HG03139 (cell line): Measurements from ENCODE around the gene ATP8A1.
A peak's percentile ranks its signal among the peaks of the same experiment; 100 is the strongest.

Experiments used
- ATAC-seq: cut with Tn5 transposase; IDR thresholded peaks from one replicate; pipeline ENCODE4 v1.9.1; 2021; ENCODE audit not compliant: unreplicated experiment

Gene ATP8A1

GRCh38 chr4:42627885-42628646, 28.8 kb downstream of the ATP8A1 start:
- ATAC-seq = peak; percentile 91

GRCh38 chr4:42626629-42627146, 30.2 kb downstream of the ATP8A1 start:
- no peak for ATAC-seq

- ATAC-seq = no peak
These were observed 31.6 kb downstream of the ATP8A1 start for GRCh38 chr4:42625329-42625728.

GRCh38 chr4:42624551-42624950, 32.4 kb downstream of the ATP8A1 start:
- no peak for ATAC-seq

GRCh38 chr4:42618023-42618422, 38.9 kb downstream of the ATP8A1 start:
- ATAC-seq = no peak

- no peak for ATAC-seq
These were observed 39.9 kb downstream of the ATP8A1 start for GRCh38 chr4:42617030-42617429.

GRCh38 chr4:42616572-42616971, 40.3 kb downstream of the ATP8A1 start:
- no peak for ATAC-seq

GRCh38 chr4:42615131-42615763, 41.7 kb downstream of the ATP8A1 start:
- ATAC-seq = no peak

GRCh38 chr4:42612898-42613297, 44.0 kb downstream of the ATP8A1 start:
- no peak for ATAC-seq

- no peak for ATAC-seq
These were observed 46.0 kb downstream of the ATP8A1 start for GRCh38 chr4:42610941-42611340.

GRCh38 chr4:42609051-42609450, 47.9 kb downstream of the ATP8A1 start:
- no peak for ATAC-seq

- ATAC-seq = no peak
These were observed 48.4 kb downstream of the ATP8A1 start for GRCh38 chr4:42608551-42608950.

- ATAC-seq = no peak
These were observed 49.7 kb downstream of the ATP8A1 start for GRCh38 chr4:42607011-42607726.

- no peak for ATAC-seq
These were observed 51.6 kb downstream of the ATP8A1 start for GRCh38 chr4:42605264-42605663.

GRCh38 chr4:42603862-42604261, 53.0 kb downstream of the ATP8A1 start:
- ATAC-seq = no peak

GRCh38 chr4:42600578-42600977, 56.3 kb downstream of the ATP8A1 start:
- no peak for ATAC-seq

- no peak for ATAC-seq
These were observed 60.0 kb downstream of the ATP8A1 start for GRCh38 chr4:42596918-42597317.

GRCh38 chr4:42594888-42595287, 62.0 kb downstream of the ATP8A1 start:
- ATAC-seq = no peak

- no peak for ATAC-seq
These were observed 68.0 kb downstream of the ATP8A1 start for GRCh38 chr4:42588909-42589308.

GRCh38 chr4:42586775-42587174, 70.1 kb downstream of the ATP8A1 start:
- ATAC-seq = no peak

GRCh38 chr4:42579903-42580302, 77.0 kb downstream of the ATP8A1 start:
- ATAC-seq = no peak

- ATAC-seq = no peak
These were observed 78.7 kb downstream of the ATP8A1 start for GRCh38 chr4:42578187-42578586.
